Measurements from ENCODE around the gene FBXL13.

The FBXL13 gene

DNA sequence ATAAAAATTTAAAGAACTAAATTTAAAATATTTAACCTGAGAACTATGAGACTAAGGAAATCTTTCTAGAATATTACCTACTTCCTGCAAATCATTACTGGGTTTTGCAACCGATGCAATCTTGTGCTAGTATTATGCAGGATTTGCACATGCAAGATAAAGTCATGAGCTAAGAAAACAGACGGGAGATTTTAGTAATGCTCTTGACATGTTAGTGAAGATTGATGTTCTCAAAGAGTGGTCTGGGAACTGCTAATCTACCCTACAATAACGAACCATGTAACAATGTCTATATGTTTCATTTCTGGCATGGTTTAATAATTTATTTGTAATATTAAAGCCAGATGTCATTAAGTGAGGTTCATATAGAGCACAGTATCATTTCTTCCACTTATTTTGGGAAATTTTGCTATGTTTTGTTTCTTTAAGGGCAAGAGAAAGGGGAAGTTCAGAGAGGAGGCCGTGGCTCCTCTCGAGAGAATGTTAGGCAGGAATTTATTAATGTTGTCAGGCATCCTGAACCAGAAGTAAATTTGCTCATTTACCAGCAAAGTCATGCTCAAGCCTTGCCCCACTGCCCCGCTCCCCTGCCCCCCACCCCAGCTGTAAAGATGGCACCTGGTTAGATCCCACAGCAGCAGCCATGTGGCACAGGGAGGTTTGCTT is 139.0 kb downstream of the FBXL13 start:
- TF ChIP-seq RAD21 (IDR thresholded peaks at IDR 0.05; ENCODE audit: low read depth), result no peak
- TF ChIP-seq TEAD4 (IDR thresholded peaks at IDR 0.05), result no peak
- TF ChIP-seq FOXM1 (IDR thresholded peaks at IDR 0.05; ENCODE audit: borderline replicate concordance, low read depth), result no peak
- TF ChIP-seq TAF1 (IDR thresholded peaks at IDR 0.05; ENCODE audit: low read depth), result no peak
- TF ChIP-seq CREB1 (IDR thresholded peaks at IDR 0.05; ENCODE audit: low read depth), result no peak
- no peak for TF ChIP-seq EGR1 (IDR thresholded peaks at IDR 0.05)
- TF ChIP-seq NFIC (IDR thresholded peaks at IDR 0.05), result no peak
- no peak for TF ChIP-seq TCF12 (IDR thresholded peaks at IDR 0.05; ENCODE audit: low read depth)
- TF ChIP-seq, protein P1, sequence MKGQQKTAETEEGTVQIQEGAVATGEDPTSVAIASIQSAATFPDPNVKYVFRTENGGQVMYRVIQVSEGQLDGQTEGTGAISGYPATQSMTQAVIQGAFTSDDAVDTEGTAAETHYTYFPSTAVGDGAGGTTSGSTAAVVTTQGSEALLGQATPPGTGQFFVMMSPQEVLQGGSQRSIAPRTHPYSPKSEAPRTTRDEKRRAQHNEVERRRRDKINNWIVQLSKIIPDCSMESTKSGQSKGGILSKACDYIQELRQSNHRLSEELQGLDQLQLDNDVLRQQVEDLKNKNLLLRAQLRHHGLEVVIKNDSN (IDR thresholded peaks at IDR 0.05), result no peak
- TF ChIP-seq, protein P2, sequence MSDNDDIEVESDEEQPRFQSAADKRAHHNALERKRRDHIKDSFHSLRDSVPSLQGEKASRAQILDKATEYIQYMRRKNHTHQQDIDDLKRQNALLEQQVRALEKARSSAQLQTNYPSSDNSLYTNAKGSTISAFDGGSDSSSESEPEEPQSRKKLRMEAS (IDR thresholded peaks at IDR 0.05), result no peak
- TF ChIP-seq YY1 (IDR thresholded peaks at IDR 0.05; ENCODE audit: low read depth), result no peak
- no peak for TF ChIP-seq CEBPB (IDR thresholded peaks at IDR 0.05)
- no peak for TF ChIP-seq EP300 (IDR thresholded peaks at IDR 0.05; ENCODE audit: borderline replicate concordance)
- TF ChIP-seq ZBTB7A (IDR thresholded peaks at IDR 0.05; ENCODE audit: low read depth), result no peak
- TF ChIP-seq, protein P3, sequence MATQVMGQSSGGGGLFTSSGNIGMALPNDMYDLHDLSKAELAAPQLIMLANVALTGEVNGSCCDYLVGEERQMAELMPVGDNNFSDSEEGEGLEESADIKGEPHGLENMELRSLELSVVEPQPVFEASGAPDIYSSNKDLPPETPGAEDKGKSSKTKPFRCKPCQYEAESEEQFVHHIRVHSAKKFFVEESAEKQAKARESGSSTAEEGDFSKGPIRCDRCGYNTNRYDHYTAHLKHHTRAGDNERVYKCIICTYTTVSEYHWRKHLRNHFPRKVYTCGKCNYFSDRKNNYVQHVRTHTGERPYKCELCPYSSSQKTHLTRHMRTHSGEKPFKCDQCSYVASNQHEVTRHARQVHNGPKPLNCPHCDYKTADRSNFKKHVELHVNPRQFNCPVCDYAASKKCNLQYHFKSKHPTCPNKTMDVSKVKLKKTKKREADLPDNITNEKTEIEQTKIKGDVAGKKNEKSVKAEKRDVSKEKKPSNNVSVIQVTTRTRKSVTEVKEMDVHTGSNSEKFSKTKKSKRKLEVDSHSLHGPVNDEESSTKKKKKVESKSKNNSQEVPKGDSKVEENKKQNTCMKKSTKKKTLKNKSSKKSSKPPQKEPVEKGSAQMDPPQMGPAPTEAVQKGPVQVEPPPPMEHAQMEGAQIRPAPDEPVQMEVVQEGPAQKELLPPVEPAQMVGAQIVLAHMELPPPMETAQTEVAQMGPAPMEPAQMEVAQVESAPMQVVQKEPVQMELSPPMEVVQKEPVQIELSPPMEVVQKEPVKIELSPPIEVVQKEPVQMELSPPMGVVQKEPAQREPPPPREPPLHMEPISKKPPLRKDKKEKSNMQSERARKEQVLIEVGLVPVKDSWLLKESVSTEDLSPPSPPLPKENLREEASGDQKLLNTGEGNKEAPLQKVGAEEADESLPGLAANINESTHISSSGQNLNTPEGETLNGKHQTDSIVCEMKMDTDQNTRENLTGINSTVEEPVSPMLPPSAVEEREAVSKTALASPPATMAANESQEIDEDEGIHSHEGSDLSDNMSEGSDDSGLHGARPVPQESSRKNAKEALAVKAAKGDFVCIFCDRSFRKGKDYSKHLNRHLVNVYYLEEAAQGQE (IDR thresholded peaks at IDR 0.05; ENCODE audit: low read depth), result no peak

- TF ChIP-seq CREB1 (IDR thresholded peaks at IDR 0.05; ENCODE audit: low read depth) (no peak), EP300 (IDR thresholded peaks at IDR 0.05; ENCODE audit: borderline replicate concordance) (no peak), CEBPB (IDR thresholded peaks at IDR 0.05) (no peak), NFIC (IDR thresholded peaks at IDR 0.05) (no peak)
- TF ChIP-seq, protein P2 (IDR thresholded peaks at IDR 0.05), result no peak
- TF ChIP-seq, protein P3 (IDR thresholded peaks at IDR 0.05; ENCODE audit: low read depth), result no peak
Observed at GRCh38 chr7:102934701-102935100, 139.9 kb downstream of the FBXL13 start.

DNA sequence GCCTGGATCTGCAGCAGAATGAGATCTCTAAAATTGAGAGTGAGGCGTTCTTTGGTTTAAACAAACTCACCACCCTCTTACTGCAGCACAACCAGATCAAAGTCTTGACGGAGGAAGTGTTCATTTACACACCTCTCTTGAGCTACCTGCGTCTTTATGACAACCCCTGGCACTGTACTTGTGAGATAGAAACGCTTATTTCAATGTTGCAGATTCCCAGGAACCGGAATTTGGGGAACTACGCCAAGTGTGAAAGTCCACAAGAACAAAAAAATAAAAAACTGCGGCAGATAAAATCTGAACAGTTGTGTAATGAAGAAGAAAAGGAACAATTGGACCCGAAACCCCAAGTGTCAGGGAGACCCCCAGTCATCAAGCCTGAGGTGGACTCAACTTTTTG is 140.4 kb downstream of the FBXL13 start:
- TF ChIP-seq, protein P1 (IDR thresholded peaks at IDR 0.05), result no peak
- TF ChIP-seq RAD21 (IDR thresholded peaks at IDR 0.05; ENCODE audit: low read depth) (no peak), NFIC (IDR thresholded peaks at IDR 0.05) (no peak), YY1 (IDR thresholded peaks at IDR 0.05; ENCODE audit: low read depth) (no peak), TCF12 (IDR thresholded peaks at IDR 0.05; ENCODE audit: low read depth) (no peak), CREB1 (IDR thresholded peaks at IDR 0.05; ENCODE audit: low read depth) (no peak), FOXM1 (IDR thresholded peaks at IDR 0.05; ENCODE audit: borderline replicate concordance, low read depth) (no peak), ZBTB7A (IDR thresholded peaks at IDR 0.05; ENCODE audit: low read depth) (no peak), EGR1 (IDR thresholded peaks at IDR 0.05) (no peak), CEBPB (IDR thresholded peaks at IDR 0.05) (no peak), EP300 (IDR thresholded peaks at IDR 0.05; ENCODE audit: borderline replicate concordance) (no peak), TEAD4 (IDR thresholded peaks at IDR 0.05) (no peak), TAF1 (IDR thresholded peaks at IDR 0.05; ENCODE audit: low read depth) (no peak)
- TF ChIP-seq, protein P2 (IDR thresholded peaks at IDR 0.05), result no peak
- TF ChIP-seq, protein P3 (IDR thresholded peaks at IDR 0.05; ENCODE audit: low read depth), result no peak

- no peak for TF ChIP-seq CEBPB (IDR thresholded peaks at IDR 0.05)
- no peak for TF ChIP-seq TEAD4 (IDR thresholded peaks at IDR 0.05)
- TF ChIP-seq, protein P3 (IDR thresholded peaks at IDR 0.05; ENCODE audit: low read depth), result no peak
- TF ChIP-seq, protein P2 (IDR thresholded peaks at IDR 0.05), result no peak
- TF ChIP-seq RAD21 (IDR thresholded peaks at IDR 0.05; ENCODE audit: low read depth), result no peak
- TF ChIP-seq, protein P1 (IDR thresholded peaks at IDR 0.05), result no peak
- no peak for TF ChIP-seq TAF1 (IDR thresholded peaks at IDR 0.05; ENCODE audit: low read depth)
- no peak for TF ChIP-seq EGR1 (IDR thresholded peaks at IDR 0.05)
- no peak for TF ChIP-seq ZBTB7A (IDR thresholded peaks at IDR 0.05; ENCODE audit: low read depth)
- no peak for TF ChIP-seq YY1 (IDR thresholded peaks at IDR 0.05; ENCODE audit: low read depth)
- no peak for TF ChIP-seq FOXM1 (IDR thresholded peaks at IDR 0.05; ENCODE audit: borderline replicate concordance, low read depth)
- TF ChIP-seq EP300 (IDR thresholded peaks at IDR 0.05; ENCODE audit: borderline replicate concordance), result no peak
- TF ChIP-seq TCF12 (IDR thresholded peaks at IDR 0.05; ENCODE audit: low read depth), result no peak
- TF ChIP-seq CREB1 (IDR thresholded peaks at IDR 0.05; ENCODE audit: low read depth), result no peak
- no peak for TF ChIP-seq NFIC (IDR thresholded peaks at IDR 0.05)
Observed at GRCh38 chr7:102933763-102934162, 140.8 kb downstream of the FBXL13 start.

Data from Ishikawa (cell line).